ENCODE results near the gene C8B.

Gene C8B

DNA sequence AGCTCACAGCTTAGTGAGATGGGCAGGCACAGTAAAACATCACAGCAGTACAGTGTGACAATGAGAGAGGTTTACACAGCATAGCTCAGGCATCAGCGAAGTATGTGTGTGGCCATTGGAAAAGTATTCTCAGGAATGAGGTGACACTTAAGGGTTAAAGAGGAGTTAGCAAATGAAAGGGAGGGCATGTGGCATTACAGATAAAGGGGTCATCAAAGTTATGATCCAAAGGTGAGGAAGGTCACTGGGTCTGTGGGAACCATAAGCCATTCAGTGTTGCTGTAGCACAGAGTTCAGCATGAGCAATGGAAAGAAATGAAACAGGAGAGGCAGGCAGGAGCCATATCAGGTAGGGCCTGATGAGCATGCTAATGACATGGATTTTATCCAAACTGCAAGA lies 4.5 kb upstream of the C8B start:
- no peak for DNase-seq

DNA sequence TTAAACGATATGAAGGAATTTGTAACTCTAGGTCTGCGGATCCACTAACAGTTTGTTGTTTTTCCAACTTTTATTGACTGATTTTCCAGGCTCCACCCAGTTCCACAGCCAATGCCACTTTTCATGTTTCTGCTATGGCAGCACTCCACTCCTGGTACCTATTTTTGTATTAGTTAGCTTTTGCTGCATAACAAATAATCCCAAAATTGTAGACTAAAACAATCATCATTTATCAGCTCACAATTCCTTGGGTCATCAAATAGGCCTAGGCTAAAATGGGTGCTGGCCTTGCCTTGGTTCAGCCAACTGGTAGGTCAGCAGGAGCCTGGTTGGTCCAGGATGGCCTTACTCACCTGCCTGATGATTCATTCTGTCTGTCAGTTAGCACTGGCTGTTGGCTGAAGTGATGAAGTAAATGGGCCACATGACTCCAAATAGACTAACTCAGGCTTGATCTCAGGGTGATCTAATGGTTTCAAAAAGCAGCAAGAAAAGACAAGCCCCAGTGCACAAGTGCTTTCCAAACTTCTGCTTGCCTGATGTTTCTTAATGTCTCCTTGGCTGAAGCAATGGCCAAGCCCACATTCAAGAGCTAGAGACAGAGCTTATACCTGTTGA lies 3.2 kb upstream of the C8B start:
- no peak for DNase-seq

DNA sequence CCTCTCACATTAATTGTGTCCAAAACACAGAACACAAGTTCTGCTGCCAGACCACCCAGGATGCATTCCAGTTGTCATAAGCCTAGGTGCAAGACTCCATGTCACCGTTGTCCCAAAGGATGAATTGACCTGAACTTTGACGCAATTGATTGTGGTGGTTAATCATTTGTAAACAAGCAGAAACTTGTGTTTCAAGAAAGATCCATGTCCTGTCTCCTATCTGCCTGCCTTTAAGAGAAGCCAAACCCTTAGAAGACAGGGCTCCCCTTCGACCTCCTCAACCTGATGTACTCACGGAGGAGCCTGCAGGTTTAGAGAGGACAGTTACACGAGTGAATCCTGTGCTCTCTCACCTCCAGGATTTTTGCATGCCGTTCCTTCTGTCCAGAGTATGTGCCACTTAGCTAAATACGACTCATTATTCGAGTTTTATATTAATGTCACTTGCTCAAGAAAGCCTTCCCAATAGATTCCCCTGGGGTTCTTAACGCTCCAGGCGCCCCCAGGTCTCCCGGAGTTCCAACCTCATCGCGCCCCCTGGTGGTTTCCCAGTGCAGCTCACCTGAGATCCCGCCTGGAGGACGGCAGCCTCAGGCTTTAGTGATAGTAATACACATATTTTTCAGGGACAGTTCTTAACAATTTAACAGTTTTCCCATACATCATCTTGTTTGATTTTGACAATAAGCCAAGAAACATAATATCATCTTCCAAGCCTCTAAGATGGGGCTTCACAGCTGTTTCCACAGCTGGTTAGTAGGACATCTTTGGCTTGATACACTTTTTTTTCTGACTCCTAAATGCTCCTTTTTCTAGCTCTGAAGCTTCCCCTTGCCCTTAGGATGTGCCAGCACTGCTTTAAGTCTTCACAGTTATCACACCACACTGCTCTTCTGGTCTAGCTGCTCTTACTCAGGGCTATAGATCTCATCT lies 2.4 kb upstream of the C8B start:
- no peak for DNase-seq

DNA sequence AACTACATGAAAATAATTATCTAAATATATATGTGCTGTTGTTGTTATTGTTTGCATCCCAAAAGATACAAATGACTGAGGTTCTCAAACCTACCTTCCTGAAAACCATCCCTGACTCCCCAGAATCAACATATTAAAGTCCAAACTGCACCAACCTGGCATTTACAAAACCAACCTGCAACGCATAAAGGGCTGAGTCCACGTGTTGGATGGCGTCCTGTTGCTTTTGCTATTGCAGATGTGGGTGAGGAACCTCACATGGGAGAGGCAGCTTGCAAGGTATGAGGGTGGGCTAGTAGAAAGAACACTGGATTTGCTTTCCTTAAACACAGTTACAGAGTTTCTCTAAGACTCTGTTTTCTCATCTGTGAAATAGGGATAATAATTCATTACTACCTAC lies 1.5 kb upstream of the C8B start:
- DNase-seq: no peak

DNA sequence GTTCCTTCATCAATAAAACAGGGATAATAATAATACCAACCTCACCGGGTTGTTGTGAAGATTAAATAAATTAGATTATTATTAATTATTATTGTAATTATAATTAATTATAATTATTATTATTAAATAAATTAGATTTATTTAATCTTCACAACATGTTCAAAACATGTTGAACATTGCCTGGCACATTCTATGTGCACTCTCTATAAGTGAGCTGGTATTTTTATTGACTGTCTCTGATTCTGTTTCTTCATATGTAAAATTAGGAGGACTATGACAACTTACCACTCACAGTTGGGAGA lies 834 bp upstream of the C8B start:
- no peak for DNase-seq

DNA sequence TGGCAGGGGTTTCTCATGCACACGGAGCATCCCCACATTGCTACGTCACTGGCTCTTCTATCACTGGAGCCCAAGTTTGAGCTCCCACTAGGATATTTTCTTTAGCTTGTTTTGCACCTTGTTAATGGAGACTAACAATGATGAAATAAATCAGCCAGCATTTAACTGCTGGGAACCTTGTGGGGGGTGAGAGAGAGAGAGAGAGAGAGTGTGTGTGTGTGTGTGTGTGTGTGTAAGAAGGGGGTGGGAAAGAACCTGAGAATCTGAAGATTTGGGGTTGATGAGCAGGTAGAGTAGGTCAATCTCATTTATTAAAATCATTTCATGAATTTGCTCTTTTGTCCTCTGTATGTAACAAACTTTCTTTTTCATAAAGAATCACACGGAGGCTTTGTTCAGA lies 624 bp downstream of the C8B start:
- DNase-seq: no peak

DNA sequence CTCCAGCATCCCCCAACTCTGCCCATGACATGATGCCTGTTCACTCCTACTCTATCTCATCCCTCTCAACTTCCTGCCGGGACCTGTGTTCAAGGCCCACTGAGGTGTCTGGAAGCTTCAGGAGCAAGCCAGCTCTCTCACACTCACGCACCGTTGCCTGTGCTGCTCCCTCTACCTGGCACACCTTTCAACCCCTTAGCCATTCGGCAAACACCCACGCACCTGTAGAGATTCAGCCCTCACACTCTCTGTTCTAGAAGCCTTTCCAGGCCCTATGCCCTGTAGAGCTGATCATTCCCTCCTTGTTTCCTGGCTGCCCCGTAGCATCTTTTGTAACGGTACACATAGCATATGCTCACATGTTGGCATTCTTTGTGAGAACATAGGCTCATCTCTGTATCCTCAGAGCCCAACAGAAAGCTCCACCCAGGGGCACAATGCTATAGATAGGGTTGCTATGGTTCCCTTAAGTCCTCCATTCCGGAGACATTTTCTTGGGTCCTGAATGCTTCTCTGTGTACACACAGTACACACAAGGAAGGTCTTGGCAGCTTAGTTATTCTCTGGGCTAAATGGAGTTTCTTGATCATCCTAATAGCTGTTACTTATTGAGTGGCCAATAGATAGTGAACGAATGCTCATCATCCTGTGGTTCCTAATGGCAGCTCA lies 1.3 kb downstream of the C8B start:
- DNase-seq: no peak

DNA sequence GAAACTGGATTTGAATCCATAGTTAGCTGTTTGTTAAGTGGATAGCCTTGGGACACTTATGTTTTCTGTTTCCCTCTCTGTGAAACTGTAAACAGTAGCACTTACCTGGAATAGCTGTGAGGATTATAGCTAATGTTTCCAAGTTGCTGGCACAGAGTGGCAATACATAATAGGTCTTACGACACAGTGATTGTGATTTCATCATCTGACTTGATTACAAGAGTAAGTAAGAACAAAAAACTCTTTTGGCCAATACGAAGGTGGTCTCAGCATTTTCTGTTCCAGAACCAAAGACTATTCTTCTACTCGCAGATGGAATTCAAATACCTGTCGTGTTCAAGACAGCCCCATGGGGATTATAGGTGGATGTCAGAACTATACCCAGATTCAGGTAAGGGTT lies 2.1 kb downstream of the C8B start:
- DNase-seq: no peak

DNA sequence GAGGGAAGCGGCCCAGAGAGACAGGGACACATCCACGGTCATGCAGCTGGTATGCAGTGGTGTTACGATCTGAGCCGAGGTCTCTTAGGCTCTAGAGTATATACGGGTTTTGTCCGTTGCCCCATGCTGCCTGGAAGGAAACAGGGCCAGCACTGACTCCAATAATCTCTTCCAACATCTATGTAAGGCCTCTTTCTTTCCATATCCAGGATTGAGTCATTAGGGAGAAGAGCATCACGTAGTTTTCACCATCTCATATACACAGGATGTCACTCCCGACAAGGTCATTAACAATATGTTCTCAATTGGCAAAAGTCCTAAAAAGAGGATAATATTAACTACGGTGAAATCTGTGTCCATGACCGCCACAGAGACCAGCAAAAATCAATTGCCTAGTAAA lies 4.4 kb downstream of the C8B start:
- DNase-seq: no peak

DNA sequence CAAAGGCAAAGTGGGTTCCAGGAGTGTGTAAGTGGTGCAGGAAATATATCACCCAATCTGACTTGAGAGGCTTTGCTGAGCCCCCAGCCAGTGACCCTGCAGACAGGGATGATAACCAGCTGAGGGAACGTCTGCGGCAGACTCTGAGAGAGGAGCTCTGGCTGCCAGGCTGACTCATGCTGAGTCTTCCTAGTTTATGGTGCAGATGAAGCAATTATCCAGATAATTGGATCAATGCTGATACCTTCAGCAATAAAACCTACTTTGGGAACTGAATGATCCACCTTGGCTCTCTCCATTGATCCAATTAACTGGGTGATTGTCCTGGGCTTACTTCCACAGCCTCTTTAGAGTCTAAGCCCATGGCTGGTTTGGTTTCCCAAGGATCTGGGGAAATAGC lies 7.3 kb downstream of the C8B start:
- DNase-seq: no peak

DNA sequence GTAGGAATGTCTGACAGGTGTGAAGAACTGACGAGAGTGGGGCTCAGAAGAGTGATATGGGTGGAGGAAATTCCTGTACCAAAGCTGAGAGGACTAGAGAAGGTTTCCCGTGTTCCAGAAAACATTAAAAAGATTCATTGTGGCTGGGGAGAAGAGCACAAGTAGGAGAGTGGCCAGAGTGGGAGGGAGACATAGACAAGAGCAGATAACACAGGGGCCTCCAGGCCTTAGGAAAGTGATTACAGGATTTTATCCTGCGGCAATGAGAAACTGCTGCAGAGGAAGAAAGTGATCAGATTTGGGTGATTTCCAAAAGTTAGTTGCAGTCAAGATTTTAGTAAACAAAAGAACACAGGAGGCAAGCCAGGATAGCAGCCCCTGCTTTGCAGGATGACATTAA lies 7.9 kb downstream of the C8B start:
- DNase-seq: no peak

DNA sequence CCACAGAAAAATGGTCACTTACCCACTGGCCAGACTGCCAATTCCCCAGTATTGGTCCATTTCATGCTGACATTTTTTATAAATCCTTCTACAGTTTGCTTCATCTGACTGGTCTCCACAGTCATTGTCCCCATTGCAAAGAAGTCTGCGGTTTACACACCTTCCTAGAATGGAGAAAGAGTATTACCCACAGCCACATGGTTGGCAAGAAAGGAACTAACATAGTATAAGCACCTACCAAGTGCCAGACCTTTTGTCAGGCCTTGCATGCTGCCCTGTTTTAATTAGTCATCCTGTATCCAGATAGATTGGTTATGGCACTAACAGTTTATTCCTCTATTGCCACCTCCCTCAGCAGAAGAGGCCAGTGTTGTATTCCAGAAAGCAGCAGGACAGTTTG lies 11.2 kb downstream of the C8B start:
- DNase-seq: no peak

DNA sequence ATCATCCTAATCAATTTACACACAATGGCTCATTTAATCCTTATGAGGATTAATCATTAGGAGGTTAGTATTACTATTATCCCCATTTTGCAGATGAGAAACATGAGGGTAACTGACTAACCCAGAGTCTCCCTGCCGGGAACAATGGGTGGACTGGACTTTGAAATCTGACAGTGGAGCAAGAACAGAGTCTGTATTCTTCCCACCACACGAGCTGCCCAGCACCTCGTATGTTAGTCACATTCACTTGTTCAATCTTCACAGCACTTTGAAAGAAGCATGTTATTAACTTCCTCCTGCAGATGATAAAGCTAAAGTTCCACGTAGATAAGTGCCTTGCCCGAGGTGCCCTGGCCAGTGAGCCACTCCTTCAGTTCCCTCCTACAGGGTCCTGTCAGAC lies 12.4 kb downstream of the C8B start:
- DNase-seq: no peak

DNA sequence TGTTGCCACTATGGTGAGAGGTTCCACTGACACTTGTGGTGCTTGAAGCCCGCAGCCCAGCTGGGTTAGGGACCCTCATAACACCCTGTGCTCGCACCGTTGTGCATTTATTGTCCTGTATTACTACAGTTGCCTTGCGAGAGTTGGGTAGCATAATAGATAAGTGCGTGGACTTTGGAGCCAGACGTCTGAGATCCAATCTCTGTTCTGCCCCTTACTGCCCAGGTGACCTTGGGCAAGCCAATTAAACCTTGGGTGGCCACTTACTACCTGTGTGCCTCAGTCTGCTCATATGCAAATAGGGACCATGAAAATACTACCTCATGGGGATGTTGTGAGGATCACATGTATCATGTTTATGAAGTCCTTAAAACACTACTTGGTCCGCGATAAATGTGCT lies 13.3 kb downstream of the C8B start:
- DNase-seq: no peak

DNA sequence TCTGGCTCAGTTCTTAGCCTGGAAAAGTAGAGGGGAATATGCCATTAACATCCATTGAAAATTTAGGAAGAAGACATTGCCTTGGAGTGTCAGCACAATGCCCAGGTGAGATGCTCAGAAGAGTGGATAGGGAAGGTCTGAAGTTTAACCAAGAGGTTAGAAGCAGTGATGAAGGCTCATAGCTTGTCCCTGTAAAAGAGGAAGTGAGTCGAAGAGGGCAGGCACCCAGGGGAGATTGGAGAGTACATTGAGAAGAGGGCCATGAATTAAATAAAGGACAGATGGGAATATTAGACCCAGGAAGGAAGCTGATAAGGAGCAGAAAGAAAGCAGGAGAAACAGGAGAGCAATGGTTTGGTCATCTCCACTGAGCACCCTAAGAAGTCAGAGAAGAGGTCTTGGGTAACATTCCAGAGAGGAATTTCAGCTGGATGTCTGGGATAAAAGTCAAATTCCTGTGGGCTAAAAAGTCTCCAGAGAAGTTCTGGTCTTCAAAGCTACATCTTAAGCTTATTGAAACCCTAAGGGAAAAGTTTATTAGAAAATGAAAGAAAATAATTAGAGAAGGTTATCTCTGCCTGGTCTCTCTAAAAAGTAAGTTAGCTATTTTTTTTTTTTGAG lies 17.3 kb downstream of the C8B start:
- DNase-seq: no peak

DNA sequence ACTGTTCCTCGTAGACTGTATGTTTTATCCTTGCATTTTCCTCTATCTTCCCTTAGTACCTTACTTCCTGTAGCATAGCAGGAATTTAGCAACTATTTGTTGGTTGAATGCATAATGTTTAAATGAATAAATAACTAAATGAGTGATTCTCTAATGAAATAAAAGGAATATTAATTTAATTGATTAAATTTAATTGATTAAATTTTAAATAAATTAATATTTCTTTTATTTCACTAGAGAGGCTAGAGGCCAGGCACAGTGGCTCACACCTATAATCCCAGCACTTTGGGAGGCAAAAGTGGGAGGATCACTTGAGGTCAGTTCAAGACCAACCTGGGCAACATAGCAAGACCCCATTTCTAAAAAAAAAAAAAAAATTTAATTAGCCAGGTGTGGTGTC lies 25.8 kb downstream of the C8B start:
- no peak for DNase-seq

DNA sequence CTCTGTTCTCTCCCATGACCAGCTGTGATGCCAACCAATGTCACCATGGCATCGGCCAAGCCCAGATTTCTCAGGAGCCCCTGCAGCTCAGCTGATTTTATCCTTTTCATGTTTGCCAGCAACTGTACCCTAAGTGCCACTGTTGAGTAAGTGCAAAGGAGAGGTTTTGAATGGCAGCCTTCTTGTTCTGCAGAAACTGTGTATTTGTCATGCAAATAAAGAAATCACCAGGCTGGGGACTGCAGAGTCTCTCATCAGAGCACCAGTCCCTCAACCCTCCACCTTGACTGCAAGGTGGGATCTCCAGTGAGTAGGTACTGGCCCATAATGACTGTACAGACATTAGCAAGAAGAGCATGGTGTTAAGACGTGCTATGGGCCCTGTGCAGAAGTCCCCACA lies 26.6 kb downstream of the C8B start:
- DNase-seq: no peak

DNA sequence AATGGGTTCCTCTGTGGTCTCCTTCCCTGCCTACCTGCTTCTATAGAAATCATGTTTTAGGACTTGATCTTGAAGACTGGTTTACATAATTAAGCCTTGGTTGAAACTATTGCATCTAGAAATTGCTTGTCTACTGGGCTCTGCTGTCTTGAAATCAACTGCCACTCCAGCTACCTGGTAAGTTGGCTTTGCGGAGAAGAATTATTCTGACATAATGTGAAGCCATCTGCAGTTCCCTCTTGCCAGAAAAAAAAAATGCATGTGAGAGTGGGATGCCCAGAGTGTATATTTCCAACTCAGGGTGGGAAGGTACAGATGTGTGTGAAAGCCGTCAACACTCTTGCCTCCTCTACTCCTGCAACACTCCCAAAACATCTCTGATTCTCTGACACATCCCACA lies 27.2 kb downstream of the C8B start:
- no peak for DNase-seq

DNA sequence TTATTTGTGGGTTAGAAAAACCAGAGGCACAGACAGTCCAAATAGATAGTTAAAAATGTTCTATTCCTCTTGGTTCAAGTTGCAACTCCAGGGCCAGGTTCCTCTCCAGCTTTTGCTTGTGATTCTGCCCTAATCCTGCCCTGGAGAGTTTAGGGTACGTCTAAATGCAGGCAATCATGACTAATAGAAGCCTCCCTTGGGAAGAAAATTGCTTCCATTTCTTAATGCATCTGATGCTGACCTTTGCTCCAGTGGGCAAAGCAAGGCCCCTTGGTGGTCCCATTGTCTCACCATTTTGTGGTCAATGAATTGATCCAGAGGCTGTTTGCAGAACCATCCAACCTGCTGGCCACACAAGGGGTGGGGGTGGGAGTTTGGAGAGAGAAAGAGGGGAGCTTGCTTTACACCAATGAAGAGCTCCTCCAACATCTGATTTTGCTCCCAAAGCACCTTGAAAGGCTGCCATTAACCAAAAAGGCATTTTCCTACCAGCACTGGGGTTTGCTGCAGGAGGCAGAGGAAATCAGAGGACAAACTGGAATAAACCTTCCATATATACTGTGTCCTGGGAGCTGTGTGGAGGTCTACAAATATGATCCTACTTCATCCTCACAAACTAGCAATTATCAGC lies 31.3 kb downstream of the C8B start:
- DNase-seq: no peak

DNA sequence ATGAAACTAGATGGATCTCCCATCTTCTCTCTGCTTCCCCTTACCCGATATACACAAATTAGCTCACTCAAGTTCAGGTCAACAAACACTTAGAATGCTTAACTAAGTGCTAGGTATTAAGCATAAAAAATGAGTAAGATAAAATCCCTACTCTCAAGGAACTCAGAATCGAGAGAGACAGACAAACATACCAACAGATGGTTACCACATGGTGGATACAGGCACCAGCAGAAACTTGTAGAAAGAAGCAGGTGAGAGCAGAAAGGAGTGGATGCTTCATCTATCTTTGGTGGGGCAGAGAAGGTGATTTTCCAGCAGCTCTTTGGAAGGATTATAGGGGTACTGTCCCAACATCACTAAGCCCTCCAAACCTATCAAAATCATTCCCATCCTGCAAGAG lies 32.2 kb downstream of the C8B start:
- DNase-seq: no peak

DNA sequence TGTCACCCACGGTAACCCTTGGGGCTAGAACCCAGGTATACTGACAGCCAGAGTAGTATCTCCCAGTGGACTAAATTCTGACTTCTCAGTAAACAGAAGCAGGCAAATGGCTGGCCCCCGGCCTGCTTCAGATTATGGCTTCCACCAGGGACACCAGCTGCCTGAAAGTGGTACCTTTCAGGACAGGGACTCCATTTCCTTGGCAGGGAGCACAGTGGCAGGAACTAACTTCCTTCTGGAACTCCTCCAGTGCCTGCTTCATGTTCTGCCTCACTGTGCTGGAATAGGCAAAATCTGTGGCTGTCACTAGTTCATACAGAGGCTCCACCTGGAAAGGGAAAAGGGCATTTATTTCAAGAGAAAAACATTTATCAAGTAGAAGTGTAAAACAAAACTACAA lies 32.7 kb downstream of the C8B start:
- no peak for DNase-seq

DNA sequence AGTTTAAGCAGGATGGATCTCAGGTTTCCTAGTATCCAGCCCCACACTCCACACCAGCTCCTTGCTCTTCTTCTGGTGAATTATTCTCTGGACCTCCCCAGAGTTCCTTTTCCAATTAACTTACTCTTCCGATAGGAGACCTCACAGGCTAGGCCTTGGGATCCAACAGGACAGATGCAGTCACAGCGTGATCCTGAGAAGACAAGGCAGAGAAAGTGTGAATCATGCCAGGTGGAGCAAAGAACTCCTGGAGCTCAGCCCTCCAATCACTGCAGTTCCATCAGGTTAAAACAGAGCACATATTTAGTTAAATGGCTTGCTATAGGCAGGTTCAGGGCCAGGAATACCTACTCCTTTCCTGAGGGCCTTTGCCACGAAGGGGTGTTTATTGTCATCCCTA lies 34.1 kb downstream of the C8B start:
- DNase-seq: no peak

DNA sequence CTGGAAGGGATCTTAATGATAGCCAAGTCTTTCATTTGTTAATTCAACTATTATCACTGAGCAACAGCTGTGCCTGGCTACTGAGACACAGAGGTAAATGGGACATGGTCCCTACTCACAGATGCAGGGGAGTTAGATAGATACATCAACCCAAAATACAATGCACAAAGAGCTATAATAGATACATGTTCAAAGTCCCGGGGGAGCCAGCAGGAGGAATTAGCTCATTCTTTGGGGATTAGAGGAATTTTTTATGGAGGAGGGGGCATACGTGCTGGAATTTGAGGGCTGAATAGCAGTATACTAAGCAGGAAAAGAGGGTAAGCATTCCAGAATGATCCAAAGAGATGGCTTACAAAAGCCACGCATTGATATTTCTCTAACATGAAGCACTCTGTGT lies 34.6 kb downstream of the C8B start:
- DNase-seq: no peak

DNA sequence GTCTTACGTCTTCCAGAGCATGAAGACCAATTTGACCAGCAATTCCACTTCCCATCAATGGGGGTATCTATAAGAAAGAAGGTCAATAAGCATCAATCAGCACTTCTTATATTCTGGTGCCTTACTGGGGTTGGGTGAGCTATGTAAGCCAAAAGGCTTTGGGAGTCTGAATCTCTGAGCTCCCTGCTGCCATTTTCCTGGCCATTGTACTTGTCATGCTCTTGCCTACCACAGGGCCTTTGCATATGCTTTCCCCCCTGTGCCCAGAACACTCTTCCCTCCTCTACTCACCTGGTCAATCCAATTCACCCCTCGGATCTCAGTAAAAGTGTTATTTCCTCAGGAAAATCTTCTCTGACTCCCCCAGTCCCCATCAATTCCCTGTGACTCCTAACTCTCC lies 36.3 kb downstream of the C8B start:
- no peak for DNase-seq

Measured in inflammatory macrophage treated with lipopolysaccharide for 1 hour (primary cell).